22Rv1 (cell line): ENCODE results near the gene PCNP.
"Not testable (repeated sequence)": the region's sequence is repeated elsewhere in the genome, so short reads cannot be mapped to it uniquely, and the experiment has no call there.

ENCODE experiments used
- H3K27ac ChIP-seq: fragments of 450-650 bp; 2 replicates; pipeline ENCODE4 v1.5.1; 2017
- ZFX ChIP-seq: fragments of 450-650 bp; IDR thresholded peaks from 2 replicates; pipeline ENCODE4 v1.6.1; 2017; ENCODE audit warnings: antibody characterized with exemption, borderline replicate concordance
- TF ChIP-seq, protein P1 (sequence below): fragments of 450-650 bp; IDR thresholded peaks from 2 replicates; pipeline ENCODE4 v1.5.1; 2017; ENCODE audit warnings: mild to moderate bottlenecking

PCNP gene

DNA sequence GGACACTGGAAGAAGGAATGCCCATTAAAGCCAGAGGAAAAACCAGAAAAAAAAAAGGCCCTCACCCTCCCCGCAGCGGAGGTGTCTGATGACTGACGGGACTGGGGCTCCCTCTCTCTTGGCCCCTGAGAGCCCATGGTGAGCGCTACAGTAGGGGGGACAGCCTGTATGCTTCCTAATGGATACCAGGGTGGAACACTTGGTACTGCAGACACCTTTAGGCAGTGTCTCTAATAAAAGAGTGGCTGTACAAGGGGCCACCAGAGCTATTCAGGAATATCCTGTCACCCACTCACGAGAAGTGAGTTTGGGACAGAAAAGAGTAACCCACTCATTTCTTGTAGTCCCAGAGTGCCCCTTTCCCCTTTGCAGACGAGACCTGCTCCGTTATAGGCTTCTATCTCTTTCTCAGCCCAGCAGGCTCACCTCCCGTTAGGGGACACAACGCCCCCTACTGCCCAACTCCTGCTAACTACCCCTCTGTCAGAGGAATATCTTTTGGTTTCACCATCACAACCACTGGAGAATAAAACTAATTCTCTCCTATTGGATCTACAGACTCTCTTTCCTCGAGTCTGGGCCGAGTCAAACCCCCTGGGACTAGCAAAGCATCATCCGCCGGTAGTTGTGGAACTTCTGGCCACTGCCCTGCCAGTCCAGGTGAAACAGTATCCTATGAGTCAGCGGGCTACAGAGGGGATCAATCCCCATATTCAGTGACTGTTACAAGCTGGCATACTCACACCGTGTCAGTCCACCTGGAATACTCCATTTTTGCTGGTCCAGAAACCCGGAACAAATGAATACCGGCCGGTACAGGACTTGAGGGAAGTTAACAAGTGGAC lies 62.2 kb downstream of the PCNP start:
- H3K27ac ChIP-seq = no peak overlapping the region
- TF ChIP-seq, protein P1, sequence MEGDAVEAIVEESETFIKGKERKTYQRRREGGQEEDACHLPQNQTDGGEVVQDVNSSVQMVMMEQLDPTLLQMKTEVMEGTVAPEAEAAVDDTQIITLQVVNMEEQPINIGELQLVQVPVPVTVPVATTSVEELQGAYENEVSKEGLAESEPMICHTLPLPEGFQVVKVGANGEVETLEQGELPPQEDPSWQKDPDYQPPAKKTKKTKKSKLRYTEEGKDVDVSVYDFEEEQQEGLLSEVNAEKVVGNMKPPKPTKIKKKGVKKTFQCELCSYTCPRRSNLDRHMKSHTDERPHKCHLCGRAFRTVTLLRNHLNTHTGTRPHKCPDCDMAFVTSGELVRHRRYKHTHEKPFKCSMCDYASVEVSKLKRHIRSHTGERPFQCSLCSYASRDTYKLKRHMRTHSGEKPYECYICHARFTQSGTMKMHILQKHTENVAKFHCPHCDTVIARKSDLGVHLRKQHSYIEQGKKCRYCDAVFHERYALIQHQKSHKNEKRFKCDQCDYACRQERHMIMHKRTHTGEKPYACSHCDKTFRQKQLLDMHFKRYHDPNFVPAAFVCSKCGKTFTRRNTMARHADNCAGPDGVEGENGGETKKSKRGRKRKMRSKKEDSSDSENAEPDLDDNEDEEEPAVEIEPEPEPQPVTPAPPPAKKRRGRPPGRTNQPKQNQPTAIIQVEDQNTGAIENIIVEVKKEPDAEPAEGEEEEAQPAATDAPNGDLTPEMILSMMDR = peak; percentile 89
- TF ChIP-seq ZFX = no peak

GRCh38 chr3:101637451-101637850 lies 63.5 kb downstream of the PCNP start:
- H3K27ac ChIP-seq = no peak overlapping the region
- TF ChIP-seq, protein P1 = no peak
- TF ChIP-seq ZFX = no peak

DNA sequence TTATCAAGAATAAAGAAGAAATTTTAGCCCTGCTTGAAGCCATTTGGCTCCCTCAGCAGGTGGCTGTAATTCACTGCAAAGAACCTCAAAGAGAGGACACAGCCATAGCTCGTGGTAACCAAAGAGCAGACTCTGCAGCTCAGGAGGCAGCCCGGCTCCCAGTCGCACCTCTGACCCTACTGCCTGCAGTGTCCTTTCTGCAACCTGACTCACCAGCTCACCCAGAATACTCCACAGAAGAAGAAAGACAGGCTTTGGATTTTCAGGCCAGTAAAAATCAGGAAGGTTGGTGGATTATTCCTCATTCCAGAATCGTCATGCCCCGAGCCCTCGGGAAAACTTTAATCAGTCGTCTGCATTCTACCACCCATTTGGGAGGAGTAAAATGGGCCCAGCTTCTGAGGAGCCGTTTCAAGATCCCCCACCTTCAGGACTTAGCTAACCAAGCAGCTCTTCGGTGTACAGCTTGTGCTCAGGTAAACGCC lies 64.3 kb downstream of the PCNP start:
- TF ChIP-seq, protein P1 = no peak
- TF ChIP-seq ZFX = no peak
- no peak overlapping the region for H3K27ac ChIP-seq

DNA sequence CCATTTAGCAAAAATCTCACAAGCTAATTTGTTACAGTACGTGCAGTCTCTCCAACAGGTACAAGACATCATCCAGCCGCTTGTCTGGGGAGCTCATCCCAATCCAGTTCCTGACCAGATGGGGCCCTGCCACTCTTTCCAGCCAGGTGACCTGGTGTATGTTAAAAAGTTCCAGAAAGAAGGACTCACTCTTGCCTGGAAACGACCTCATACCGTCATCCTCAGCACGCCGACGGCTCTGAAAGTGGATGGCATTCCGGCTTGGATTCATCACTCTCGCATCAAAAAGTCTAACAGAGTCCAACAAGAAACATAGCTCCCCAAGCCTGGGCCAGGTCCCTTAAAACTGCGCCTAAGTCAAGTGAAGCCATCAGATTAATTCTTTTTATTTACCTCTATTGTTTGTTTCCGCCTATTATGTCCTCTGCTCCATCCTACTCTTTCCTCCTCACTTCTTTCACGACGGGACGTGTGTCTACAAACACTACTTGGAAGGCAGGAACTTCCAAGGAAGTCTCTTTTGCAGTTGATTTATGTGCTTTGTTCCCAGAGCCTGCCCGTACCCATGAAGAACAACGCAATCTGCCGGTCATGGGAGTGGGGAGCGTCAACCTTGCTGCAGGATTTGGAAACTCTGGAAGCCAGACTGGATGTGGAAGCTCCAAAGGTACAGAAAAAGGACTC lies 65.4 kb downstream of the PCNP start:
- TF ChIP-seq, protein P1 = no peak
- TF ChIP-seq ZFX = no peak
- H3K27ac ChIP-seq = no peak overlapping the region

DNA sequence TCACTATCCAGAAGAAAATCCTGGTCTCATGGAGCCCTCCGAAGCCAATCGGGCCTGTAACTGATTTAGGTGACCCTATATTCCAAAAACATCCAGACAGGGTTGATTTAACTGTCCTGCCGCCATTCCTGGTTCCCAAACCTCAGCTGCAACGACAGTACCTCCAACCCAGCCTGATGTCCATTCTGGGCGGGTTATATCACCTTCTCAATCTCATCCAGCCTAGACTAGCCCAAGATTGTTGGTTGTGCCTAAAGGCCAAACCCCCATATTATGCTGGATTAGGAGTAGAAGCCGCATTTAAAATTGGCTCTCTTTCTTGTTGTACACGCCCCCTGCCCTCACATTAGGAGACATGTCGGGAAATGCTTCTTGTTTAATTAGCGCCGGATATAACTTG lies 66.3 kb downstream of the PCNP start:
- TF ChIP-seq, protein P1 = no peak
- no peak for TF ChIP-seq ZFX
- H3K27ac ChIP-seq = no peak overlapping the region

GRCh38 chr3:101641397-101642115 lies 67.6 kb downstream of the PCNP start:
- H3K27ac ChIP-seq = not testable (repeated sequence)

GRCh38 chr3:101642441-101642840 lies 68.5 kb downstream of the PCNP start:
- TF ChIP-seq, protein P1 = no peak
- no peak for TF ChIP-seq ZFX
- H3K27ac ChIP-seq = no peak overlapping the region
